GM19099 (cell line): Measurements from ENCODE around the gene CNNM2.
A peak's percentile ranks its signal among the peaks of the same experiment; 100 is the strongest.

Experiments
- POLR2A ChIP-seq: IDR thresholded peaks from 3 replicates; pipeline ENCODE4 v1.6.1; 2011; ENCODE audit warnings: low read depth; ENCODE audit not compliant: insufficient read length; ENCODE audit errors: extremely low read depth

The CNNM2 gene

DNA sequence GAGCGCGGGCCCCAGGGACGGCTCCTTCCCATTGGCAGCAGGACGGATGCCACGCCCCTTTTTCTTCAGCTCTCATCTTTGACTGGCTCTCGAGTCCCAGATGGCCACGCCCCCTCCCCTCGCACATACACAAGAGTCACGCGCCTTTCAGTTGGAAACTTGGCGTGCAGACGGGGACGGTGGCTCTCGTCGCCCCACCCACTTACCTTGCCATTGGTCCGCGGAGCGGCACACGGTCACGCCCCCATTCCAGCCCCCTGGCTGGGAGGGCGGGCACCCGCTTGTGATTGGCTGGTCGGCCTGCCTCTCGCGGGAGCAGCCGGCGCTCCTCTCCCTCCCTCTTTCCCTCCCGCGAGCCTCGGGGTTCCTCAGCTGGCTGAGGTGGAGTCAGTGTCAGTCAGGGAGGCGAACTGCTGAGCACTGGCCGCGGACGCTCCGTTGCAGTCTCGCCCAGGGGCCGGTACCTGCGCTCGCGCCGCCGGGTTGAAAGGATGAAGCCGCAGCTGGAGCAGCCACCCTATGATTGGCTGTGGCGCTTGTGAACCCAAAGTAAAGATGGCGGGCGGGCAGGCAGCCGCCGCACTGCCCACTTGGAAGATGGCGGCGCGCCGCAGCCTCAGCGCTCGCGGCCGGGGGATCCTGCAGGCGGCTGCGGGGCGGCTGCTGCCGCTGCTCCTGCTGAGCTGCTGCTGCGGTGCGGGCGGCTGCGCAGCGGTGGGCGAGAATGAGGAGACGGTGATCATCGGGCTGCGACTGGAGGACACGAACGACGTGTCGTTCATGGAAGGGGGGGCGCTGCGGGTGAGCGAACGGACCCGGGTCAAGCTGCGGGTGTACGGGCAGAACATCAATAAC is at the start of gene CNNM2:
CNNM2 (plus strand) TSS at position 333 of the 855 bp plus-strand sequence; CDS start at position 520, 187 bp downstream.
- peak; percentile 74 for TF ChIP-seq POLR2A

DNA sequence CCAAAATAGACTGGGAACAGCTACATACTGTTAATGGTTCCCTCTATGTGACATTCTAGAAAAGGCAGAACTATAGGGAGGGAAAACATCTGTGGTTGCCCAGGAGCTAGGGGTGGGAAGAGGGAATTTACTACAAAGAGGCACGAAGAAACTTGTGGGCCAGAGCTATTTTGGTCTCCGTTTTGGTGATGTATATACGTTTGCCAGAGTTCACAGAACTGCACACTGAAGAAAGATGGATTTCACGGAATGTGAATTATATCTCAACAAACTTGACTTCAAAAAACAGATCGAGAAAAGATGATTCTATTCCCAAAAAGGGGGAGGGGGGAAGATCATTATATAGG is 49.2 kb upstream of the CNNM2 start:
- no peak for TF ChIP-seq POLR2A

DNA sequence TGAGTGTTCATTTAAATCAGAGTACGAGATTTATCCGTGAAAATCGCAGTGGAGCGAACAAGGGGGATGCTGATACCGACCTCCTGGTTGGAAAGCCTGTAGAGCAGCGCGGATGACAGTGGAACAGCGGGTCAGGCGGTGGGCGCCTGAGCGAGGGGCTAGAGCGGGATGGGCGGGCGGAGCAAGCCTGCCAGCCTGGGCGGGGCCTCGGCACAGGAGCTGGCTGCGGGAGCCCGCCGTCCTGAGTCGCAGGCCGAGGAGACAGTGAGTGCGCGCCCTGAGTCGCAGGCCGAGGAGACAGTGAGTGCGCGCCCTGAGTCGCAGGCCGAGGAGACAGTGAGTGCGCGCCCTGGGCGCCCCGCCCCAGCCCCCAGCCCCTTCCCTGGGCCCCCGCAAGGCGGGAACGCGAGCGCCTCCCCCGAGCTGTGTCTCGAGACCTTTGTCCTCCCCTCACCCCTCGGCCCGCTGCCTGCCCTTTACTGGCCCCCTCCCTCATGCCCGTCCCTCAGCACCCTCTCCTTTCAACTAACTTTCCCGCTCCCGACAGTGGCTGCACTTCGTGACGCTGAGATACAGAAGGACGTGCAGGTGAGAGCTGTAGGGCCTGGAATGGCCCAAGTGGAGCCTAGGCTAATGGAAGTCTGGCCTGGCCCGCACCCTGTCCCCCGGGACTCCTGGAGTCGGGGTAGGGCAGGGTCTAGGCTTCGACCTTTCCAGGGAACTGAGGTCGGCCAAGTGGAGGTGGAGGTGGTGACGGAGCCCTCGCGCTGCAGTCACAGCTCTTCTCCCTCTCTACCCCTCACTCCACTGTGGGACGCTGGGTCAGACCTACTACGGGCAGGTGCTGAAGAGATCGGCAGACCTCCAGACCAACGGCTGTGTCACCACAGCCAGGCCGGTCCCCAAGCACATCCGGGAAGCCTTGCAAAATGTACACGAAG is 48.6 kb upstream of the CNNM2 start, which contains the start of gene AS3MT:
AS3MT (plus strand) TSS at position 213 of the 941 bp plus-strand sequence; CDS start at position 336, 123 bp downstream.
- no peak for TF ChIP-seq POLR2A

DNA sequence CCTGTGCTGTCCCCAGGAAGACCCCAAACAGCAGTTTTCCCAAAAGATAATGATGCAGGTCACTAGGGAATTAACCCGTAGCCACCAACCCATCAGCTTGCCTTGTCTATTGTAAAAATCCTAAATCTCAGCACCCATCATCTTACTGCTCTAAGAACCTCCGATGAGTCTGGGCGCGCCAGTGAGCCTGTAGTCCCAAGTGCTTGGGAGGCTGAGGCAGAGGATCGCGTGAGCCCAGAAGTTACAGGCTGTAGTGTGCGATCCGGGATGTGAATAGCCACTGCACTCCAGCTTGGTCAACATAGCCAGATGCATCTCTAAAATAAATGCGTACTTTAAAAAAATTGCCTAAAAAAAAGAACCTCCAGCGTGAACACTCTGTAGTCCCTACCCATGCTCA is 47.9 kb upstream of the CNNM2 start:
- TF ChIP-seq POLR2A: no peak

DNA sequence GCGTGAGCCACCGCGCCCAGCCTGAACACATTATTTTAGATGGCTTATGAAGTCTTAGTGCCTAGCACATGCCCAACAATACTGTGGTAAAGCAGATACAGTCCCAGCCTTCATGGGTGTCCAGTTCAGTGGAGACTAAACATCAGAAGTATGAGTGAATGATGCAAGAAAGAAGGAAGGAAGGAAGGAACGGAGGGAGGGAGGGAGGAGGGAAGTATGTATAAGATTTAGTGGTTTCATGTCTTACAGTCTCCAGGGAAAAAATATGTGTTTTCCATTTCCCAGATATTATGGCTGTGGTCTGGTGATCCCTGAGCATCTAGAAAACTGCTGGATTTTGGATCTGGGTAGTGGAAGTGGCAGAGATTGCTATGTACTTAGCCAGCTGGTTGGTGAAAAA is 45.9 kb upstream of the CNNM2 start:
- no peak for TF ChIP-seq POLR2A

DNA sequence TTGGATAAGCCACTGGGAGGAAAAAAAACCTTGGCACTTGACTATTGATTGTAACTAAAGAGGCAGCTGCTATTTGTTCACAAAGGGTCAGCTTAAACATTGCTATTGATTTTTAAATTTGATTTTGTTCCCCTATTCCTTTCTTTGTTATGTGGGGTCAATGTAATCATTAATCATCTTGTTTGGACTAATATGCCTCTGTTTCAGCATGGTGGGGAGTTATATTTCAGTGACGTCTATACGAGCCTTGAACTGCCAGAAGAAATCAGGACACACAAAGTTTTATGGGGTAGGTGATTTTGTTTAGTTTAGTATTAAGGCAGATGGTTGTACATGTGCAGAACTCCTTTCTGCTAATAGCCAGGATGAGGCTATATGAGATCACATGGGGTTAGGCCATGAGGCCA is 41.3 kb upstream of the CNNM2 start:
- TF ChIP-seq POLR2A: no peak

DNA sequence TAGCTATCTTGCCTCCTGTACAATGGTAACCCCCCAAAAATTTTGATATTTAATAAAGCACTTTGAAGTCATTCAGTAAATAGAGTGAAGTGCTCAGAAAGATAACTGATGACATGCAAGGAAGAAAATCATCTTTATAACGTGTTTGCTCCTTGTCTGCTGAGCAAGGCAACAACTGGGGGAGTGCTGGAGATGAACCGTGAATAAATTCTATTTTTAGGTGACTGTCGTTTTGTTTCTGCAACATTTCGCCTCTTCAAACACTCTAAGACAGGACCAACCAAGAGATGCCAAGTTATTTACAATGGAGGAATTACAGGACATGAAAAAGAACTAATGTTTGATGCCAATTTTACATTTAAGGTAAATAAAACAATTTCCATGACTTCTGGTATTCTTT is 39.5 kb upstream of the CNNM2 start:
- no peak for TF ChIP-seq POLR2A

DNA sequence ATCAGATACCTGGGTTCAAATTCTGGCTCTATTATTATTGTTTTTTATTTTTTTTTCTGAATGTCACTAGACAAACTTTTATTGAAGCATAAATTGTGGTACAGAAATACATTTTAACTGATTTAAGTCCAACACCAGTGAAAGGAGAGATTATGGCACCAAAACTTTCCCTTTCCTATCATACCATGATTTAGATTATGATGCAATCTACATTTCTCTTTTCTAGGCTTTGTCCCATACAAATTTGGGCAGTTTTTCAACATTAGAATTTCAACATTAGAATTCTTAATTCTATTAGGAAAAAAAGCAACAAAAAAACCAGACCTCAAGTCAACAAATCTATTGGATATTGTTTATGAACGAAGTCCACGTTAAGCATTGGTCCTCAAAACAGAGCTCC is 37.8 kb upstream of the CNNM2 start:
- TF ChIP-seq POLR2A: no peak

DNA sequence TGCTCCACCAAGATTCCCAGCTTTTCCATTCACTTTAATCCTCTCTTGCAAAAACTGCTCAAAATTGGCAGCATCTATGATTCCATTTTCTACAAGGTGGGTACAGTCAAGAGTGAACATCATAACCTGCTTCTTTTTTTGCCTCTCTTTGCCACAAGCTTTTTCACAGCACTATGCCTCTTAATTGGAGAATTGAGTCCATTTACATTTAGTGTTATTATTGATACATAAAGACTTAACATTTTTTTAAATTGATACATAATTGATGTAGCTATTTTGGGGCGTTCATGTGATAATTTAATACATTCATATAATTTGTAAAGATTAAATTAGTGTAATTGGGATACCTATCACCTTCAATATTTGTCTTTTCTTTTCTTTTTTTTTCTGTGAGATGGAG is 30.0 kb upstream of the CNNM2 start:
- no peak for TF ChIP-seq POLR2A

DNA sequence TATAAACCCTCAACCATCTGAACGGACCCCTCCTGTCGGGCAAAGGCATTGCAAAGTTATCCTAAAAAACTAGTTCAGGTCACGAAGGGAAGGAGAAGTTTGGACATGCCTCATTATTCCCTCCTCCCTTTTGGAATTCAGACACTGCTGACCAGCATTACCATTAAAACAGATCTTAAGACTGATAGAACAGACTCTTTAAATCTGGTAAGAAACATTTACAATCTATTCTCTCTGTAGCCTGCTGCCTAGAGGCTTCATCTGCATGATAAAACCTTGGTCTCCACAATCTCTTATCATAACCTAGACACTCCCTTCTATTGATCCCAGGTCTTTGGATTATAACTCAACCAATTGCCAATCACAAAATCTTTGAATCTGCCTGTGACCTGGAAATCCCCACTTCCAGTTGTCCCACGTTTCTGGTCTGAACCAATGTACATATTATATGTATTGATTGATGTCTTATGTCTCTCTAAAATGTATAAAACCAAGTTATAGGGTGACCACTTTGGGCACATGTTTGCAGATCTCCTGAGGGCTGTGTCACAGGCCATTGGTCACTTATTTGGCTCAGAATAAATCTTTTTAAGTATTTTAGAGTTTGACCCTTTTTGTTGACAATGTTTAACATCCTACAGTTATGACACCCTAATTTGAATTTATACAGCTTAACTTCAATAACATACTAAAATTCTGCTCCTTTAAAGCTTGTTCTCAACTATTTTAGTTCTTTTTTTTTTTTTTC is 23.5 kb upstream of the CNNM2 start:
- TF ChIP-seq POLR2A: no peak

DNA sequence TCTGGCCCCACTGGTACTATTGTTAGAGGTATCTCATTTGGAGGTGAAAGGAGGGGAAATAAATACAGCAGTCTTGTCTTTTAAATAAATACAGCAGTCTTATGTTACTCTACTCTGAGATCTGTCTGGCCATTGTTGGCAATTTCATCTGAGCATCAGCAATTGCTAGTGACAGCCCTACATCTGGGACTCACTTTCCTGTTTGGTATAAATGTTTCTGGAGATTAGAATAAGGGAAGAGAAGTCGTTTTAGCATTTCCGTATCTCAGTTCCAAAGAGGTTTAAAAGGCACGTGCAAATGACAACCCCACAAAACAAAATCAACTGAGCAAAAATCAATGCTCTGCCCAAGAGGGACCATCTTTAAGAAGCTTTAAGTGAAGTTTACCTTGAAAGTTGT is 18.1 kb upstream of the CNNM2 start:
- TF ChIP-seq POLR2A: no peak

DNA sequence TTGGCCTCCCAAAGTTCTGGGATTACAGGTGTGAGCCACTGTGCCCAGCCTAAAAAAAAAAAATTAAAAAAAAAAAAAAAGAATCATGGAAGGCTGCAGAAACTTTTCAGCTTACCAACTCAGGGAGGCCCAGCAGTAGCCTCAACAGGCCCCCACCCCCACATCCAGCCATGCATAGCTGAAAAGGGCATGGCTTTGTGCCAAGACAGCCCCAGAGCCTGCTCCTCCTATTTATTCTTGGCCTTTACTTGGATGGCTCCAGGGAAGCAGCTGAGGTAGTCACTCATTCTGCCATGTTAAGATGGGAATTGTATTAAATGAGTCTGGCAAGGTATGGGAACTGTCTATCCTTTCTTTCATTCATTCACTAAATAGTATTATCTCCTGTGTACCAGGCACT is 13.7 kb upstream of the CNNM2 start:
- no peak for TF ChIP-seq POLR2A

DNA sequence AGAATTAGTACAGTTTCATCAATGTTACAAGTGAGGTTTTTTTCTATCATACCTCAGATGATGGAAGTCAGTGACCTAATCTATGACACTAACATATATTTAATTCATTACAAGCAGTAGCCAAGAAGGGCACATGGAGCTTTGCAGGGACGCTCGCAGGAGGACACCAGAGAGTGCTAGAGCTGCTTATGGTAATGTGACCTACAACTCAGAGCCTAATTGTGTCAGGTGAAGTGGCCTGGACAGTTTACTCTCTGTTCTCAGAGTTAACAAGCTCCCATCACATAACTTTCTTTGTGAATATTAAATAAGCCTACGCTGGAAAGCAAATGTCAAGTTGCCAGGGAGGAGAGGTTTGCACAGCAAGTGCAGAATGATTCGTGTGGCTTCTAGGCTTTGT is 11.6 kb upstream of the CNNM2 start:
- no peak for TF ChIP-seq POLR2A

DNA sequence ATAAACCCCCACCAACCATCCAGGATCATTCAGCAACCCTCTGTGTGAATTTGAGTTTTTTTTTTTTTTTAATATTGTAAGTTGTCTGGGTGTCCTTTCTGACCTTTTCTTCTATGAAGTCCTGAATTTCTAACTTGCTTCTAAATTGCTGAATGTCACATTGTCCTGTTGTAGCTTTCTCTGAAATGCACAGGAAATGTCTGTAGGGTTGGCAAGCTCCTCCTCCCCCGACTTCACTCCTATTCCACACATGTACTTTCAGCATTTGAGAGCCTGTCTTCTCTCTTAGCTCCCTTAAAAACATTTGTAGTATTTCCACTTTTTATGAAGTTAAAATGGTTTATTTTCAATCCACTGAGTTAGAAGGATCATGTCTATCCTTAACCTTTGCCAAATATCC is 3.3 kb upstream of the CNNM2 start:
- no peak for TF ChIP-seq POLR2A

DNA sequence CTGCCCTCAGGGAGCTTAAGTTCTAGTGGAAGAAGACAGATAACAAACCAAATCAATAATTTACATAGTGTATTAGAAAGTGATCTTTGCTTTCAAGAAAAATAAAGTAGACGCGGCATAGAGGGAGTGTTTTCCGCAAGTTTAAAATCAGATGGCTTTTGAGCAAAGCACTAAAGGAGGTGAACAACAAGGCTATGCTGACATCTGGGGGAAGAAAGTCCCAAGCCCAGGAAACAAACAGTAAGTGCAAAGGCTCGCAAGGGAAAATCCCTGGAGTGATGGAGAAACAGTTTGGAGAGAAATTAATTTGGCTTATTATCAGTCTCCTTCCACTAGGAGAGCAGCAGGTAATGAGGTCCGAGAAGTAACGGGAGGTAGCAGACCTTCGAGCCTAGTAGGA is 1.9 kb upstream of the CNNM2 start:
- TF ChIP-seq POLR2A: no peak
